ENCODE measurements around the gene PLPP3.

- TF ChIP-seq CTCF (IDR thresholded peaks at IDR 0.05): no peak
- no peak for TF ChIP-seq TCF7L2 (IDR thresholded peaks at IDR 0.05; ENCODE audit: low read depth, low read length)
Observed at GRCh38 chr1:56553046-56553445, 26.3 kb downstream of the PLPP3 start.
